OCI-LY7 (cell line): Measurements from ENCODE around the gene HINT3. TPM values are rescaled to one million over a fixed set of nuclear protein-coding genes. Genes with fewer than 3 reads are reported as not detected.

ENCODE experiments used
- BruUV-seq: library from RNA; stranded (reverse); fragments of 400-500 nt; replicated peaks from 2 replicates; lab custom pipeline; 2021; lab: Mats Ljungman, UMichigan
- CTCF ChIA-PET: fragments of 300-600 bp; sonication (Branson Sonifier 250); formaldehyde crosslinking; loops from one replicate; lab custom pipeline; 2022; ENCODE audit warnings: antibody characterized with exemption; ENCODE audit not compliant: unreplicated experiment; lab: Charles Lee
- POLR2A ChIA-PET: fragments of 300-600 bp; sonication (Branson Sonifier 250); formaldehyde crosslinking; loops from one replicate; lab custom pipeline; 2022; ENCODE audit warnings: antibody characterized with exemption; lab: Charles Lee
- DNase-seq: peaks from one replicate; pipeline ENCODE4 v3.0.0-alpha.2; 2015; ENCODE audit warnings: low spot score
- H2AFZ ChIP-seq: fragments of 200-600 bp; sonication (generic), shearing (Covaris generic); 2 replicates; pipeline ENCODE4 v1.6.1; 2014; ENCODE audit warnings: mild to moderate bottlenecking, antibody characterized with exemption, low read length, moderate library complexity
- H3K27ac ChIP-seq: fragments of 200-600 bp; sonication (generic); 2 replicates; pipeline ENCODE4 v1.5.1; 2014; ENCODE audit warnings: mixed run types, low read depth, mild to moderate bottlenecking, moderate library complexity, low read length, inconsistent platforms; ENCODE audit not compliant: poor library complexity, severe bottlenecking
- H3K36me3 ChIP-seq: fragments of 200-600 bp; sonication (generic); 2 replicates; pipeline ENCODE4 v1.6.1; 2014; ENCODE audit warnings: mild to moderate bottlenecking, antibody characterized with exemption, low read length, moderate library complexity, mixed read lengths; ENCODE audit not compliant: insufficient read depth
- H3K4me1 ChIP-seq: fragments of 200-600 bp; sonication (generic); 2 replicates; pipeline ENCODE4 v1.5.1; 2014; ENCODE audit warnings: mild to moderate bottlenecking, low read length; ENCODE audit not compliant: insufficient read depth, poor library complexity, severe bottlenecking
- H3K4me2 ChIP-seq: fragments of 200-600 bp; sonication (generic); 2 replicates; pipeline ENCODE4 v1.6.1; 2014; ENCODE audit warnings: mild to moderate bottlenecking, low read length
- H3K4me3 ChIP-seq: fragments of 200-600 bp; sonication (generic); 2 replicates; pipeline ENCODE4 v1.5.1; 2014; ENCODE audit warnings: mild to moderate bottlenecking, low read depth, low read length; ENCODE audit not compliant: poor library complexity, severe bottlenecking
- H3K79me2 ChIP-seq: fragments of 200-600 bp; sonication (generic); 2 replicates; pipeline ENCODE4 v1.6.1; 2016; ENCODE audit warnings: low read depth, mild to moderate bottlenecking, low read length, moderate library complexity, mixed read lengths; ENCODE audit not compliant: insufficient read depth
- H3K9me2 ChIP-seq: fragments of 200-600 bp; sonication (generic); 2 replicates; pipeline ENCODE4 v1.6.1; 2016; ENCODE audit warnings: mild to moderate bottlenecking, low read length, mixed read lengths; ENCODE audit not compliant: insufficient read depth
- H3K9me3 ChIP-seq: fragments of 200-600 bp; sonication (generic); 2 replicates; pipeline ENCODE4 v1.6.1; 2014; ENCODE audit warnings: mild to moderate bottlenecking, mixed run types, low read length, mixed read lengths
- H4K20me1 ChIP-seq: fragments of 200-600 bp; sonication (generic); 2 replicates; pipeline ENCODE4 v1.6.1; 2014; ENCODE audit warnings: mild to moderate bottlenecking, antibody characterized with exemption, low read length, moderate library complexity, mixed read lengths; ENCODE audit not compliant: insufficient read depth
- EZH2phosphoT487 ChIP-seq: fragments of 200-600 bp; sonication (generic); IDR thresholded peaks from 2 replicates; pipeline ENCODE4 v1.6.1; 2018; ENCODE audit warnings: low read depth, borderline replicate concordance, mild to moderate bottlenecking, mixed run types, antibody characterized with exemption, low read length, moderate library complexity, mixed read lengths
- intact Hi-C: fragments of 100-400 bp; cut with micrococcal nuclease; formaldehyde crosslinking; loops from one replicate; pipeline ENCODE4 v1.10.0; 2022; ENCODE audit not compliant: unreplicated experiment
- total RNA-seq, 2 experiments: library from RNA; depleted of rRNA in 1 of 2; stranded (reverse); fragments of >200 nt in 1 of 2; shearing (Covaris generic) in 1 of 2; gene quantifications; 2 replicates each; pipeline ENCODE4 v1.2.3, GENCODE V29; 2014 to 2022
- TF ChIP-seq, protein P1 (sequence below): fragments of 200-600 bp; sonication (generic); conservative IDR thresholded peaks from 2 replicates; pipeline ENCODE4 v1.5.1; 2014; ENCODE audit warnings: mild to moderate bottlenecking, antibody characterized with exemption, low read length, moderate library complexity, mixed read lengths

HINT3 gene
- total RNA-seq, 2 experiments from 2014 or later = 10.4 to 10.6 TPM

DNA sequence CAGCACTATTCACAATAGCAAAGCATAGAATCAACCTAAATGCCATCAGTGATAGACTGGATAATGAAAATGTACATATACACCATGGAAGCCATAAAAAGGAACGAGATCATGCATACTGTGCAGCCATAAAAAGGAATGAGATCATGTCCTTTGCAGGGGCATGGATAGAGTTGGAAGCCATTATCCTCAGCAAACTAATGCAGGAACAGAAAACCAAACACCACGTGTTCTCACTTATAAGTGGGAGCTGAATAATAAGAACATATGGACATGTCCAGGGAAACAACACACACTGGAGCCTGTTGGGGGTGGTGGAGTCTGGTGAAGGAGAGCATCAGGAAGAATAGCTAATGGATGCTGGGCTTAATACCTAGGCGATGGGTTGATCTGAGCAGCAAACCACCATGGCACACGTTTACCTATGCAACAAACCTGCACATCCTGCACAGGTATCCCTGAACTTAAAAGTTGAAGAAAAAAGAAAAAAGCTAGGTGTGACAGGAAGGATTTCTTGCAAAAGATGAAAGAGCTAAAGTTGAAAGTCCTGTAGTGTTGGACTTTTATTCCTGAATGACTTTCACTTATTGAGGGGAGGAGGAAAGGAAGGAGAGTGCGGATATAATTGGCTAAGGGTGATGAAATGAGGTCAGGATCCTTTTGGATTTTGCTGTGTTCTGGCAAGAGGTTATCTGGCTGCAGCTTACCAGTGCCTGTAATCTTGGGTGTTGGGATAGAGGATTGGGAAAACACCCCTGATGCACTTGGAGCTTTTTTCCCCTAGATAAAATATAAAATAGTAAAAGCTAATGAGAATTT is 38.3 kb downstream of the HINT3 start:
- Histone ChIP-seq H3K4me3 (no peak overlapping the region), H3K79me2 (peaks cover 44% of the 10 kb centered on the region; the same call in 1 of the 2 replicates), H3K9me2 (no peaks in the 10 kb centered on the region), H3K27ac (no peak overlapping the region), H2AFZ (no peak overlapping the region), H4K20me1 (0 out of 2 replicates have a peak, but pooled peaks cover 3% of the 10 kb centered on the region), H3K4me2 (no peak overlapping the region), H3K9me3 (no peaks in the 10 kb centered on the region), H3K36me3 (peaks cover 38% of the 10 kb centered on the region), H3K4me1 (peaks cover 6% of the 10 kb centered on the region)
- DNase-seq = no peak
- intact Hi-C loops = loop anchor here (5.0 kb wide), 2 partner anchors 347 to 1127 kb away; partner anchors contain the start of gene CENPW
- TF ChIP-seq EZH2phosphoT487 = no peak
- TF ChIP-seq, protein P1, sequence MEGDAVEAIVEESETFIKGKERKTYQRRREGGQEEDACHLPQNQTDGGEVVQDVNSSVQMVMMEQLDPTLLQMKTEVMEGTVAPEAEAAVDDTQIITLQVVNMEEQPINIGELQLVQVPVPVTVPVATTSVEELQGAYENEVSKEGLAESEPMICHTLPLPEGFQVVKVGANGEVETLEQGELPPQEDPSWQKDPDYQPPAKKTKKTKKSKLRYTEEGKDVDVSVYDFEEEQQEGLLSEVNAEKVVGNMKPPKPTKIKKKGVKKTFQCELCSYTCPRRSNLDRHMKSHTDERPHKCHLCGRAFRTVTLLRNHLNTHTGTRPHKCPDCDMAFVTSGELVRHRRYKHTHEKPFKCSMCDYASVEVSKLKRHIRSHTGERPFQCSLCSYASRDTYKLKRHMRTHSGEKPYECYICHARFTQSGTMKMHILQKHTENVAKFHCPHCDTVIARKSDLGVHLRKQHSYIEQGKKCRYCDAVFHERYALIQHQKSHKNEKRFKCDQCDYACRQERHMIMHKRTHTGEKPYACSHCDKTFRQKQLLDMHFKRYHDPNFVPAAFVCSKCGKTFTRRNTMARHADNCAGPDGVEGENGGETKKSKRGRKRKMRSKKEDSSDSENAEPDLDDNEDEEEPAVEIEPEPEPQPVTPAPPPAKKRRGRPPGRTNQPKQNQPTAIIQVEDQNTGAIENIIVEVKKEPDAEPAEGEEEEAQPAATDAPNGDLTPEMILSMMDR = no peak
- no TSS peak for BruUV-seq
- CTCF ChIA-PET = interaction anchor here (1.5 kb wide), 1 partner anchor 8 kb away, joined by 3 read pairs; the partner anchor contains the start of gene TRMT11
- POLR2A ChIA-PET = interaction anchor here (0.6 to 1.9 kb wide), 9 partner anchors 9 to 444 kb away, joined by 3 to 22 read pairs (median 3); partner anchors contain the start of gene TRMT11

DNA sequence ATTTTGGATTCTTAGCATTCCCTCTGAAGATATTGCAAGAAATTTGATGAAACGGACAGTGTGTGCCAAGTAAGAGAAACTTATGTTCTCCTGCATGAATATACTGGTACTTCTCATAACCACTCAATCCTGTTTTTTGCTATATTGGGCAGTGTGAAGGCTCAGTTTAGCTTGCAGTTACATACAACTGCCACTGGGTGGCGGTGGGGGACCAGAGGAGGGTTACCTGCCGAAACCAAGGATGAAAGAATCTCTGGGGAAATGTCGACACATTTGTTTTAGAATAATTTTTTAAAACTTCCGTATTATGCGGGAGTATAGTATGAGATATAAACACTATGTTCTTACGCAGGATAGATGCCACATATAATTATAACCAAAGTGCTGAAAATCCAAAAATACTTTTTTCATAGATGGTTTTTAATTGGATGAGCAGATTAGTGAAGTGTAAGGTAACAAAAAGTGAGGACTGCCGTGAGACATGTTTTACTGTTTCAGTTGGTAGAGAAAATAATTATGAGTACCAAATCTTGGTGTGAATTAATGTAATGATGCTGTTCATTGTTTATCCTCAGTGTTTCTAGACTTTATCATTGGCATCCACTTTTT is 39.5 kb downstream of the HINT3 start:
- Histone ChIP-seq H3K36me3 (peaks cover 50% of the 10 kb centered on the region), H3K4me1 (peaks cover 6% of the 10 kb centered on the region), H2AFZ (peak overlapping the region; percentile 61; the same call in 1 of the 2 replicates), H3K9me3 (no peaks in the 10 kb centered on the region), H3K79me2 (peaks cover 35% of the 10 kb centered on the region; the same call in 1 of the 2 replicates), H3K27ac (no peak overlapping the region), H3K4me2 (peak overlapping the region; percentile 70), H3K4me3 (peak overlapping the region; percentile 42), H3K9me2 (no peaks in the 10 kb centered on the region), H4K20me1 (0 out of 2 replicates have a peak, but pooled peaks cover 3% of the 10 kb centered on the region)
- BruUV-seq = no TSS peak
- ChIA-PET CTCF (interaction anchor here (1.5 kb wide), 1 partner anchor 9 kb away, joined by 3 read pairs; the partner anchor contains the start of gene TRMT11), POLR2A (interaction anchor here (0.5 to 1.9 kb wide), 4 partner anchors 10 to 427 kb away, joined by 3 to 22 read pairs (median 4); partner anchors contain the start of gene TRMT11)
- DNase-seq = peak; percentile 81
- no peak for TF ChIP-seq EZH2phosphoT487
- TF ChIP-seq, protein P1 = peak; percentile 100
- intact Hi-C loops = loop anchor here (1.0 to 5.0 kb wide), 3 partner anchors 175 to 1126 kb away; partner anchors contain the start of gene CENPW
